GM10847 (cell line): Measurements from ENCODE around the gene MPV17L.
"Not testable (repeated sequence)": the region's sequence is repeated elsewhere in the genome, so short reads cannot be mapped to it uniquely, and the experiment has no call there.

Experiments used
- POLR2A ChIP-seq: IDR thresholded peaks from 2 replicates; pipeline ENCODE4 v1.6.1; 2011; ENCODE audit not compliant: insufficient read length; ENCODE audit errors: extremely low read depth

The MPV17L gene

DNA sequence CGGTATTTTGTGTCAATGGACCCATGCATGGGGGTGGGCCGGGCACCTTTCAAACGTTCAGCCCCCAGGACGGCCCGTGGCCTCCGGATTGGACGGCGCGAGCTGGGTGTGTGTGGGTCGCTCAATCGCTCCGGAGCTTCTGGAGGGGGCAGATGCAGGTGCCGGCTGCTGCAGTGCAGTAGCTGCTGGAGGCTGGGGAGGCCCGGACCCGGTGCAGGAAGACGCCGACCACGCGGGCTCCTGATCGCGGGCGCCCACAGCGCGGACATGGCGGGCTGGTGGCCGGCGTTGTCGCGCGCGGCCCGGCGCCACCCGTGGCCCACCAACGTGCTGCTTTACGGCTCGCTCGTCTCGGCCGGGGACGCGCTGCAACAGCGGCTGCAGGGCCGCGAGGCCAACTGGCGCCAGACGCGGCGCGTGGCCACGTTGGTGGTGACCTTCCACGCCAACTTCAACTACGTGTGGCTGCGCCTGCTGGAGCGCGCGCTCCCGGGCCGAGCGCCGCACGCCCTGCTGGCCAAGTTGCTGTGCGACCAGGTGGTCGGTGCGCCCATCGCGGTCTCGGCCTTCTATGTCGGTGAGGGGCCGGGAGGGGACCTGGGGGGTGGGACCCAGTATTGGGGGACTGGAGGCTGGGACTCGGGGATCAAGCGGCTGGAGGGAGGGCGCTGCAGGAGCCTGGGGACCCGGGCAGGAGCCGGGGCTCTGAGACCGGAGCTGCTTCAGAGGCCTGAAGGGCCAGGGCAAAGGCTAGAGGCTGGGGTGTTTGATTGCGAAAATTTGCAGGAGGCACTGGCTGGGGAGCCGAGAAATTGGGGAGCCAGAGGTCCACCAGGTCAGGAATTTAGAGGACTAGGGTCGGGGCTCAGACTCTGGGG lies at the start of gene MPV17L:
Gene MPV17L, plus strand, starts transcription at position 124 of the 878 bp plus-strand sequence. Its CDS starts 144 bp downstream, at position 268.
- not testable (repeated sequence) for TF ChIP-seq POLR2A

DNA sequence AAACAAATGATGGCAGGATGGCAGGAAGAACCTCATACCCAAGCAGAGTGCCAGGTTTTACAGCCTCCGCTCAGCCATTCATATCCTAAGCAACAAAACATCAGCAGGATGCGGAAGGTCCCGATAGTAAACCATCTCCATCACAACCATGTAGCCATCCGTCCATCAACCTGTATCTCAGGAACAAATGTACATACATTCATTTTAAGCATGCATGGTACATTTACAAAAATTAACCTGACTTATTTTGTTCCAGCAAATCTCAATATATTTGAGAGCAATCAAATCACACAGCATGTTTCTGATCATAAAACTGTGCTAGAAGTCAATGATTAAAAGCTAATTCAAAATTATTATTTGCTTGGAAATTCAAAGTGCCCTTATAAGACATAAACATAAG lies 17.4 kb upstream of the MPV17L start, which contains the start of gene NPIPA5:
Gene NPIPA5, minus strand, starts transcription at position 101 of the 400 bp plus-strand sequence. Its CDS starts 0 bp downstream, at position 101.
- not testable (repeated sequence) for TF ChIP-seq POLR2A

DNA sequence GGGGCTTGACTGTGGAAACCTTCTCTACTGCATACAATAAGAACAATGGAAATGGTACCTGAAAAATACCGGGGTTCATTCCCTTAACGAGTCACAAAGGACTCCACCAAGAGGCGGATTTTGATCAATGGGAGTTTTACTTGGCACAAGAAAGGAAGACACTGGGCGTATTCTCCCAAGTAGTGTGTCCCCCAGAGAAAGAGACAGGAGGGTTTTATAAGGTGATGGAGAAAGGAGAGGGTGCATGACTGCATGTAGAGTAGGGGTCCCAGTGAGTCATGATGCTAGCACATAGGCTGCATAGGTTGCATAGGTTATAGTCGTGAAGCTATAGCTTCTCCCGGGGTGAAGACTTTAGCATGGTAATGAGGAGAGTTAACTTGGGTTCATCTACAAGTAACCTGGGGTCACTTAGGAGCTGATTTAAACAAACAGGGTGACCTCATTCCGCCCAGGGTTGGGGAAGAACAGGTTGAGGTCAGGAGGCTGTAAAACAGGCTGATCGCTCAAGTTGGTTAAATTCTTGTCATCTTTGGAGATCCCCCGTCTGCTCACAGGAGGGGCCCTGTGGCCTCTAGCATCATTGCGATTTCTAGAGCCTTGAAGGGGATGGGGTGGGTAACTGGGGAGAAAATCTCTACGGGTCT lies 1.5 kb downstream of the MPV17L start:
- TF ChIP-seq POLR2A: no peak

DNA sequence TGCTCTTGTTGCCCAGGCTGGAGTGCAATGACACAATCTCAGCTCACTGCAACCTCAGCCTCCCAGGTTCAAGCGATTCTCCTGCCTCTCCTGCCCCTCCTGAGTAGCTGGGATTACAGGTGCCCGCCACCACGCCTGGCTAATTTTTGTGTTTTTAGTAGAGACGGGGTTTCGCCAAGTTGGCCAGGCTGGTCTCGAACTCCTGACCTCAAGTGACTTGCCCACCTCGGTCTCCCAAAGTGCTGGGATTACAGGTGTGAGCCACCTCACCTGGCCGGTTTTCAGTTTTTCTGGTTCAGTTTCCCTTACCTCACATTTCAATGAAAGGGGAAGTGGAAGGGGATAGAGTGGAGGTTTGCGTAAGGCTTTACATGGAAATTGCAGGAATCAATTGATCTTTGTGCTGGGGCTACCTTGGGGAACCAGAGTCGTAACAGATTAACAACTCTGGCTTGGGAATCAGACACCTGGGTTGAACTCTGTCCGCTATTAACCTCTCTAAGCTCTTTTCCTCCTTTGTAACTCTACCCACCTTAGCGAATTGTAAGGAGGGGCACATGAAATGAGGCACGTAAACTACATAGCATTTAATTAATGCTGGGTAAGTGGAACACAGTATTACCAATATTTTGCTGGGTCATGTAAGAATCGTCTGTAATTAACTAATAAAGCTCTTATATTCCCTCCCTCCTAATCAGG lies 3.2 kb downstream of the MPV17L start:
- TF ChIP-seq POLR2A: no peak

DNA sequence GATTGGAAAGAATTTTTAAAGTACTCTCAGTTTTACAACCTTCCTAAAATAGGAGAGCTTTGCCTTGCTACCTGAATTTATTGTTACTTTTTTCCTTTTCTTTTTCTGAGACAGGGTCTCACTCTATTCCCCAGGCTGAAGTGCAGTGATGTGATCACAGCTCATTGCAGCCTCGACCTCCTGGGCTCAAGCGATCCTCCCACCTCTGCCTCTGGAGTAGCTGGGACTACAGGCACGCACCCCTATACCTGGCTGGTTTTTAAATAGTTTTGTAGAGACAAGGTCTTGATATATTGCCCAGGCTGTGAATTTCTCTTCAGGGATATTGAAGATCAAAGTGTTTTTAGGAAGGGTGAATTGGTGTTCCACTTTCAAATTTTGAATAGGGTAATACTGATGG lies 3.8 kb downstream of the MPV17L start:
- TF ChIP-seq POLR2A: no peak

DNA sequence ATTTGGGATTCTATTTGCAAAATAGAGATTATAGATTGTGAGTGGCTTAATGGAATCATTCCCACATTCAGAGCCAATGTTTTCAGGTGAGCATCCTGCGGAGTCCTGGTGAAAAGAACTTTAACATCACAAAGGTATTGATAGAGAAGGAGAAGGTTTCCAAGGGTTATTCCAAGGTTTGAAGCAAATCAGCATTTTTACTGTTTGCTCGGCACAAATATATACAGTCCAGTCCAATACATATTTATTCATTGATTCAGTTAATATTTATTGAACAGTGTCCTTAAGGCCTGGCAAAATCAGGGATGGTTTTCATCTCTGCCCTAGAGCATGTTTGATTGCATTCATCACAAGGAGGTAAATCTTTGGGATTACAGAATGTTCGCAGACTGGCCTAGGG lies 6.4 kb downstream of the MPV17L start:
- no peak for TF ChIP-seq POLR2A

DNA sequence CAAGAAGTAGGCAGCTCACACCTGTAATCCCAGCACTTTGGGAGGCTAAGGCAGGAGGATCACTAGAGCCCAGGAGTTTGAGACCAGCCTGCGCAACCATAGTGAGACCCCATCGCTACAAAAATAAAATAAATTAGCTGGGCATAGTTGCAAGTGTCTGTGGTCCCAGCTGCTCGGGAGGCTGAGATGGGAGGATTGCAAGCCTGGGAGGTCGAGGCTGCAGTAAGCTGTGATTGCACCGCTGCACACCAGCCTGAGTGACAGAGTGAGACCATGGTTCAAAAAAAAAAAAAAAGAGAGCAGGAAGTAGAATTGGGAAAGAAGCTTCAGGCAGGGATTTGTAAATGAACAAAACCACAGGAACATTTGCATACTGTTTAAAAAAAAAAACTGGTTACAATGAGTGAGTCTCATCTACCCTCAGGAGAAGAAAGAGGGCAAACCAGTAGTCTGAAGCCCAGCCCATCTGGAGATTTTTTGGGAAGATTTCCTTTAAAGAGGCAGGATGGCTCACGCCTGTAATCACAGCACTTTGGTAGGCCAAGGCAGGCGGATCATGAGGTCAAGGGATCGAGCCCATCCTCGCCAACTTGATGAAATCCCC lies 7.9 kb downstream of the MPV17L start:
- TF ChIP-seq POLR2A: no peak

DNA sequence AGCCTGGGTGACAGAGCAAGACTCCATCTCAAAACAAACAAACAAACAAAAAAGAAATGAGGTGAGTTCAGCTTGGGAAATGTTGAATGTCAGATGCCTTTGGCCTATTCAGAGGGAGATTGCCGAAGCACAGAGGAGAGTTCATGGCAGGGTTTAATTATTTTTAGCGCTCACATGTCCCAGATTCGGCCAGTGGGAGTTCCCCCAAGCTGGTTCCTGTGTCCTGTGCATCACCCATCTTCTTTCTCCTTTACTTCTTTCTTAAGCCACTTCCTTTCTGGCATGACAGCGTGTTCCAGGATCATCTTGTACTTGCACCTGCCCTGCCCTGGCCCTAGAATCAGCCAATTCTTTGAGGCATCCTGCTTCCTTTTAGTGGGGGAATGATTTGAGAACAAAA lies 9.2 kb downstream of the MPV17L start:
- TF ChIP-seq POLR2A: no peak

DNA sequence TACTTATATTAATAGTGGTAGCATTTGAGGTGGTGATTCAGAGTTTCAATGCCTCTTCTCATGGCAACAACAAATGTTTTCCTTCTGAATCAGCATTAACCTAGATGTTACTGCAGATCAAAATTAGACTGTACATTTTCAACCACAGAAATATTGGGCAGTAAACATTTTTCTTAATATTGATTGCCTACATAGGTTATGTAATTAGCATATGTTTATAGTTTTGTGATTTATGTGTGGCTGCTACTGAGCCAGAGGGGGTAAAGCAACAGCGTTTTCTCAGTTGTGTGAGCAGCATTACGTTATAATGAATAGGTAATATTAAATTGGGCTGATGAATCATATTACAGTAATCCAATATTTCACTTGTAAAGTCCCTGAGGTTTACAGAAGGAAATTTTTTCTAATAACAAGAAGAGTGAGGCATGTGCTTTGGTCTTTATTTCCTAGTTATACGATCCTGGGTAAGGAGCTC lies 20.0 kb downstream of the MPV17L start:
- no peak for TF ChIP-seq POLR2A

DNA sequence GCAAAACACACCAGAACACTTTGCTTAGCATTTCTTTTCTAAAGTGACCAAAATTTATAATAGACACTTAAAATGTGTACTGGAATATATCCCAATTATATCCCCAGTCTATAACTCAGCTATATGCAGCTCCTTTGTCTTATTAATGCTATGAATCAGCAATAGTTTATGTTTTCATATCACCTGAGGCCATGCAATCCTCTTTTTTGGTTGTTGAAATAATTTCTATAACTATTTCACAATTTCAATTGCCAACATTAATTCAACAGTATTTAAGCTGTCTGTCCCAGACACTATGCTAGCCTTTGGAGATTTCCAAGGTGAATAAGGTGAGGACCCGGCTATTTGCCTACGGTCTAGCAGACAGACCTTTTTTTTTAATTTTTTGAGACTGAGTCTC lies 21.6 kb downstream of the MPV17L start:
- TF ChIP-seq POLR2A: no peak

DNA sequence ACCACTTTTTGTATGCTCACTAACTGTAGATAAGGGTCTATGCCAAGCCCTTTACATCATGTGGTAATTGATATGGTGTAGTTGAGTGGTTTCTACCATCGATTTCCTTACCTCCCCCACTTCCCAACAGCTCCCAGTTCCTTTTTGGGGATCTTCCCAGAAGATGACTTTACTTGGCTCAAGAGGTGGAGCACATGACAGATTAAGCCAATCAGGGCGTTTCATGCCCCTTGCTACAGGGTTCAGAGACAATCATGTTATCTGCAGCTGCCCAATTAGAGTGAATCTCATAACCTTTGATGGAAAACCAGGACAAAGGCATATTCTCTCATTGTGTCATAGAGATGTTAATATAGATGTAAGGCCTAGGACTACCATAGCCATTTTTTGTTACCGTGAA lies 22.7 kb downstream of the MPV17L start:
- TF ChIP-seq POLR2A: no peak

DNA sequence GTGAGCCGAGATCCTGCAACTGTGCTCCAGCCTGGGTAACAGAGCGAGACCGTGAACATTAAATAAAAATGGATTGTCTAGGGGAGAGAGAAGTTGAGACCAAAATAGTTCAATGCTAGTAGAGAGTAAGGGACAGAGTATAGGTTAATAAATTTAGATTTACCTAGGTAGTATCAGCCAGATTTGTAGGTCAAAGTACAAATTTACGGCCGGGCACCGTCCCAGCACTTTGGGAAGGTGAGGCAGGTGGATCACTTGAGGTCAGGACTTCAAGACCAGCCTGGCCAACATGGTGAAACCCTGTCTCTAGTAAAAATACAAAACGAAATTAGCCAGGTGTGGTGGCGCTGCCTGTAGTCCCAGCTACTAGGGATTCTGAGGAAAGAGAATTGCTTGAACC lies 26.7 kb downstream of the MPV17L start:
- TF ChIP-seq POLR2A: no peak

DNA sequence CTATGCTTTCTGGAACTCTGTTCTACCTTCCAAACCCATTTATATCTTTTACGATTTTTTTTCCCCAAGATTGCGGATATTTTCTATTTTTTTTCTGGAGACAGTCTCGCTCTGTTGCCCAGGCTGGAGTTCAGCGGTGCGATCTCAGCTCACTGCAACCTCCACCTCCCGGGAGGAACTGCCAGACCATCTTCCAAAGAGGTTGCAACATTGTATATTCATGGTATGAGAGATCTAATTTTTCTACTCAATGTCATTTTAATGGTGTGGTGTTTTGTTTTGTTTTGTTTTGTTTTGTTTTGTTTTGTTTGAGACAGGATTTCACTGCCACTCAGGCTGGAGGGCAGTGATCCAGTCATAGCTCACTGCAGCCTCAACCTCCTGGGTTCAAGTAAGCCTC lies 30.3 kb downstream of the MPV17L start:
- no peak for TF ChIP-seq POLR2A

DNA sequence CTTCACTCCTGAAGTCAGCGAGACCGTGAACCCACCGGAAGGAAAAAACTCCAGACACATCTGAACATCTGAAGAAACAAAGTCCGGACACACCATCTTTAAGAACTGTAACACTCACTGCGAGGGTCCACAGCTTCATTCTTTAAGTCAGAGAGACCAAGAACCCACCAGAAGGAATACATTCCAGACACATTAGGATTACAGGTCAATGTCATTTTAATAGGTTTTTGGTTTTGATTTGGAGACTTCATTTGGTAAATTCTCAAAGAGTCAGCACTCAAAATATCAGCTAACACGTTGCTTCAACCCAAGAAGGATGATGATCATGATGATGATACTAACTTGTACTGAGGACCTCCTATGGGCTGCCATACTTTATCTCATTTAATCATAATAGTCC lies 31.2 kb downstream of the MPV17L start:
- TF ChIP-seq POLR2A: no peak

DNA sequence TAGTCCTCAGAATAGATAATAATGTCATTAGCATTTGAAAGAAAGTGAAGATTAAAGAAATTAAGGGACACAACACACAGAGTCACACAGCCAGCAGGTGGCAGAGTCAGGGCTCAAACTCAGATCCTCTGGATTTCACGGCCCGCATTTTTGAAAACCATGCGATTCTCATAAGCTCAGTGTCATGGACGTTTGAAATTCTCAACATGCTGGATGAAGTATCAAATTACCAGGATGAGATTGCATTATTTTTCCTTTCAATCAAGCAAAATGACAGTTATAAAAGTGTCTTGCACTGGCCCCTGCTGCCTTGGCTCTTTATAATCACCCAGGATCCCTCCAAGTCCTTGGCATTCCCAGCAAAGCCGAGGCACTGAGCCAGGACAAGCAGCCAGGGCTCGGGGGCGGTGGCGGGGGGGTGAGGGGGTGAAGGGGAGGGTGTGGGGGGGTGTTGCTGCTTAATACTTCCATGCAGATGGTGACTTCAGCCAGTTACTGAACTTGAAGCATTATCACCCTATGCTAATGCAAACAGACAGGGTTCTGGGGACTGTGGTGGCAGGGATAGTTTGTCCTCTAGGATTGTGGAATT lies 32.2 kb downstream of the MPV17L start:
- no peak for TF ChIP-seq POLR2A
